A549 (cell line): ENCODE results near the gene HLA-DRB5.

Experiments
- CTCF ChIP-seq: fragments of >200 bp; sonication (Bioruptor Twin); formaldehyde crosslinking; IDR thresholded peaks from 3 replicates; pipeline ENCODE4 v1.5.1; 2016
- HMGXB4 ChIP-seq: fragments of 250-450 bp; sonication (Bioruptor Pico); IDR thresholded peaks from 2 replicates; pipeline ENCODE4 v1.5.0; 2021; ENCODE audit warnings: mild to moderate bottlenecking, moderate library complexity, borderline replicate concordance
- JUNB ChIP-seq: fragments of >200 bp; sonication (Bioruptor Twin); formaldehyde crosslinking; IDR thresholded peaks from 2 replicates; pipeline ENCODE4 v1.6.1; 2016
- KDM1A ChIP-seq: fragments of 200-600 bp; sonication (generic); IDR thresholded peaks from 2 replicates; pipeline ENCODE4 v1.6.1; 2016; ENCODE audit warnings: low read depth, mild to moderate bottlenecking
- NPAS2 ChIP-seq: fragments of 250-450 bp; sonication (Bioruptor Pico); IDR thresholded peaks from 2 replicates; pipeline ENCODE4 v1.8.0; 2022; ENCODE audit warnings: mild to moderate bottlenecking, moderate library complexity, borderline replicate concordance
- NR3C1 ChIP-seq: fragments of >200 bp; sonication (Bioruptor Twin); formaldehyde crosslinking; IDR thresholded peaks from 3 replicates; pipeline ENCODE4 v1.6.1; 2017
- RFX5 ChIP-seq: fragments of 450-650 bp; IDR thresholded peaks from 2 replicates; pipeline ENCODE4 v1.7.1; 2014; ENCODE audit warnings: antibody characterized with exemption, mild to moderate bottlenecking, moderate library complexity

GRCh38 chr6:32562940-32563339, 32.9 kb upstream of the HLA-DRB5 start:
- TF ChIP-seq KDM1A (no peak), JUNB (no peak), RFX5 (no peak), CTCF (no peak), NPAS2 (no peak), HMGXB4 (CRISPR knock-in tag) (no peak), NR3C1 (no peak)
